ENCODE results near the gene CFAP90. TPM values are rescaled to one million over a fixed set of nuclear protein-coding genes. Genes with fewer than 3 reads are reported as not detected.

Gene CFAP90
- total RNA-seq, 1 experiment from 2014 or later: 0.69 TPM

- POLR2A ChIA-PET: no interaction called here
Measured at GRCh38 chr5:7815892-7816534, 34.9 kb downstream of the CFAP90 start.

GRCh38 chr5:7814816-7815215 lies 36.1 kb downstream of the CFAP90 start:
- BruUV-seq (replicated peaks): no TSS peak
- ChIA-PET POLR2A (no interaction called here), CTCF (no interaction called here)
- Histone ChIP-seq H3K4me3 (ENCODE audit: low read depth in 2 of 2, low read length in 2 of 2) (no peak overlapping the region), H3K4me1 (ENCODE audit: control insufficient read depth, insufficient read depth, low read length) (no peaks in the 10 kb centered on the region), H3K36me3 (ENCODE audit: control insufficient read depth, insufficient read depth, low read length) (no peaks in the 10 kb centered on the region), H3K27me3 (ENCODE audit: control insufficient read depth, insufficient read depth, low read length) (peaks cover 10% of the 10 kb centered on the region), H3K9me3 (ENCODE audit: control insufficient read depth, insufficient read depth, low read depth, low read length) (no peaks in the 10 kb centered on the region), H3K27ac (ENCODE audit: low read length) (no peak overlapping the region)
- ATAC-seq: no peak
- TF ChIP-seq REST (IDR thresholded peaks at IDR 0.05; ENCODE audit: insufficient read depth in 1 of 2, low read depth in 2 of 2, low read length in 1 of 2): no peak
- TF ChIP-seq CTCF (IDR thresholded peaks at IDR 0.05): no peak
- TF ChIP-seq SIN3A (IDR thresholded peaks at IDR 0.05; ENCODE audit: borderline replicate concordance, insufficient read depth, low read depth, low read length): no peak
- TF ChIP-seq TCF7L2 (IDR thresholded peaks at IDR 0.05; ENCODE audit: low read depth, low read length): no peak
- no peak for TF ChIP-seq POLR2AphosphoS5 (IDR thresholded peaks at IDR 0.05; ENCODE audit: low read depth, low read length)
- intact Hi-C loops (cut with micrococcal nuclease; ENCODE audit: unreplicated experiment): no loop called here
- no peak for DNase-seq (ENCODE audit: low read depth, low spot score)
- in situ Hi-C loops (cut with HindIII; ENCODE audit: low pct_unique_long_range_greater_than_20kb, low sequenced_read_pairs): no loop called here

More at GRCh38 chr5:7815892-7816534, 34.9 kb downstream of the CFAP90 start:
- H3K4me1 ChIP-seq (ENCODE audit: control insufficient read depth, insufficient read depth, low read length): no peaks in the 10 kb centered on the region
- ATAC-seq (peak; percentile 99), DNase-seq (ENCODE audit: low read depth, low spot score) (peak; percentile 25)
- CTCF ChIA-PET: interaction anchor here (0.6 kb wide), 1 partner anchor 44 kb away, joined by 3 read pairs; no protein-coding TSS in a partner anchor
- peaks cover 11% of the 10 kb centered on the region for H3K27me3 ChIP-seq (ENCODE audit: control insufficient read depth, insufficient read depth, low read length)
- TF ChIP-seq SIN3A (IDR thresholded peaks at IDR 0.05; ENCODE audit: borderline replicate concordance, insufficient read depth, low read depth, low read length) (no peak), REST (IDR thresholded peaks at IDR 0.05; ENCODE audit: insufficient read depth in 1 of 2, low read depth in 2 of 2, low read length in 1 of 2) (no peak), POLR2AphosphoS5 (IDR thresholded peaks at IDR 0.05; ENCODE audit: low read depth, low read length) (no peak), CTCF (IDR thresholded peaks at IDR 0.05) (peak; percentile 96), TCF7L2 (IDR thresholded peaks at IDR 0.05; ENCODE audit: low read depth, low read length) (no peak)
- in situ Hi-C loops (cut with HindIII; ENCODE audit: low pct_unique_long_range_greater_than_20kb, low sequenced_read_pairs) (no loop called here), intact Hi-C loops (cut with micrococcal nuclease; ENCODE audit: unreplicated experiment) (no loop called here)
- H3K36me3 ChIP-seq (ENCODE audit: control insufficient read depth, insufficient read depth, low read length): no peaks in the 10 kb centered on the region
- H3K9me3 ChIP-seq (ENCODE audit: control insufficient read depth, insufficient read depth, low read depth, low read length): no peaks in the 10 kb centered on the region
- no peak overlapping the region for H3K27ac ChIP-seq (ENCODE audit: low read length)
- no TSS peak for BruUV-seq (replicated peaks)
- H3K4me3 ChIP-seq (ENCODE audit: low read depth in 2 of 2, low read length in 2 of 2): no peak overlapping the region
